ENCODE measurements around the gene ARPP19. TPM values are rescaled to one million over a fixed set of nuclear protein-coding genes. Genes with fewer than 3 reads are reported as not detected.

Gene ARPP19
- polyA plus RNA-seq, 3 donors: 26.2 to 48.3 (median 44.4) TPM

DNA sequence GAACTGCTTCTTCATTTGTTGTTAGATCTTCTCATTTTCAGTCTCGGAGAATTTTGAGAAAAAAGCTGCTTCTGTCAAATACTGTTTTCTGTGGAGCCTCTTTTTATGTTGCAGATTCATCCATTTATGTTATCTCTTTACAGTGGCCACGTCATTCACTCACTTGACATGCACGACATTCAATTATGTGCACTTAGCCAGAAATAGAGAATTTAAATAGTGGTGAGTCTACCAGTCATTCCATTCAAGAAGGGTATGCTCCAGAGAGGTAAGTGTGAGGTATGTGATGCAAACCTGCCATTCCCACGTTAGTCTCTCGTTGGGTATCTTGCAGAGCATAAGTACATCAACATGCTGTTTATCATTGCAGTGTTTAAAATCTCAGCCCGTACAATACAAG is 9.8 kb downstream of the ARPP19 start:
- Histone ChIP-seq H3K9me3 (replicated peaks in 1 of 2; ENCODE audit: control insufficient read depth in 1 of 2, insufficient read depth in 1 of 2, low read length in 2 of 2) (no peaks in the 10 kb centered on the region), H3K27me3 (ENCODE audit: control insufficient read depth in 2 of 2, insufficient read depth in 2 of 2, low read length in 2 of 2) (no peaks in the 10 kb centered on the region), H4K20me1 (ENCODE audit: insufficient read depth, low read length) (peaks cover 64% of the 10 kb centered on the region), H3K27ac (ENCODE audit: low read depth in 1 of 2, low read length in 2 of 2) (peak overlapping the region in 1 of 2 donors; percentile 5), H3K4me1 (ENCODE audit: control insufficient read depth in 1 of 2, insufficient read depth in 2 of 2, low read length in 2 of 2) (peaks cover 13 to 15% of the 10 kb centered on the region in 2 donors), H3K4me2 (replicated peaks; ENCODE audit: extremely low read depth, low read length, poor library complexity, severe bottlenecking) (no peak overlapping the region), H3K9ac (ENCODE audit: insufficient read depth, low read length, poor library complexity, severe bottlenecking) (no peak overlapping the region), H3K4me3 (replicated peaks in 1 of 3; ENCODE audit: low read depth in 2 of 3, low read length in 3 of 3) (no peak overlapping the region), H2AFZ (ENCODE audit: insufficient read depth, low read depth, low read length, poor library complexity, severe bottlenecking) (no peak overlapping the region), H3K36me3 (replicated peaks in 1 of 2; ENCODE audit: control insufficient read depth in 1 of 2, insufficient read depth in 2 of 2, low read length in 2 of 2) (peaks cover 18 to 41% of the 10 kb centered on the region in 2 donors), H3K79me2 (ENCODE audit: insufficient read depth, low read length) (peaks cover 100% of the 10 kb centered on the region)
- no peak for TF ChIP-seq CTCF (IDR thresholded peaks at IDR 0.05)
- H3K4me3 Mint-ChIP-seq: no peak overlapping the region
- 100% methylated on average over 2 of the region's 6 CpGs for WGBS (ENCODE audit: insufficient coverage)
- peak overlapping the region in 1 of 7 donors; percentile 43 for H3K27ac Mint-ChIP-seq
- no peak for DNase-seq
- no peaks in the 10 kb centered on the region for H3K27me3 Mint-ChIP-seq (ENCODE audit: low read depth in 3 of 3)
- H3K36me3 Mint-ChIP-seq: peaks cover 25 to 41% of the 10 kb centered on the region in 2 donors
- intact Hi-C loops (cut with micrococcal nuclease): no loop called here
- no peaks in the 10 kb centered on the region for H3K9me3 Mint-ChIP-seq
- H3K4me1 Mint-ChIP-seq: peaks cover 40% of the 10 kb centered on the region

- H3K36me3 ChIP-seq (replicated peaks in 1 of 2; ENCODE audit: control insufficient read depth in 1 of 2, insufficient read depth in 2 of 2, low read length in 2 of 2): peaks cover 18 to 45% of the 10 kb centered on the region in 2 donors
- Mint-ChIP-seq H3K27me3 (ENCODE audit: low read depth in 3 of 3) (no peaks in the 10 kb centered on the region), H3K4me1 (peaks cover 43% of the 10 kb centered on the region), H3K4me3 (peak overlapping the region in 1 of 2 donors; percentile 16), H3K36me3 (peaks cover 25 to 41% of the 10 kb centered on the region in 2 donors), H3K27ac (peak overlapping the region in 4 of 7 donors; percentile 26 to 82 (median 56)), H3K9me3 (no peaks in the 10 kb centered on the region)
- no peak overlapping the region for H3K9ac ChIP-seq (ENCODE audit: insufficient read depth, low read length, poor library complexity, severe bottlenecking)
- peaks cover 100% of the 10 kb centered on the region for H3K79me2 ChIP-seq (ENCODE audit: insufficient read depth, low read length)
- peaks cover 18 to 20% of the 10 kb centered on the region in 2 donors for H3K4me1 ChIP-seq (ENCODE audit: control insufficient read depth in 1 of 2, insufficient read depth in 2 of 2, low read length in 2 of 2)
- no peaks in the 10 kb centered on the region for H3K27me3 ChIP-seq (ENCODE audit: control insufficient read depth in 2 of 2, insufficient read depth in 2 of 2, low read length in 2 of 2)
- peak; percentile 18 to 62 (median 19) for DNase-seq
- H3K4me3 ChIP-seq (replicated peaks in 1 of 3; ENCODE audit: low read depth in 2 of 3, low read length in 3 of 3): no peak overlapping the region
- H4K20me1 ChIP-seq (ENCODE audit: insufficient read depth, low read length): peaks cover 58% of the 10 kb centered on the region
- TF ChIP-seq CTCF (IDR thresholded peaks at IDR 0.05): no peak
- H3K9me3 ChIP-seq (replicated peaks in 1 of 2; ENCODE audit: control insufficient read depth in 1 of 2, insufficient read depth in 1 of 2, low read length in 2 of 2): no peaks in the 10 kb centered on the region
- H3K27ac ChIP-seq (ENCODE audit: low read depth in 1 of 2, low read length in 2 of 2): no peak overlapping the region
- no peak overlapping the region for H3K4me2 ChIP-seq (replicated peaks; ENCODE audit: extremely low read depth, low read length, poor library complexity, severe bottlenecking)
- 100% methylated on average over 1 of the region's 5 CpGs for WGBS (ENCODE audit: insufficient coverage)
- H2AFZ ChIP-seq (ENCODE audit: insufficient read depth, low read depth, low read length, poor library complexity, severe bottlenecking): no peak overlapping the region
- intact Hi-C loops (cut with micrococcal nuclease): no loop called here
Observed at GRCh38 chr15:52558196-52558595, 10.6 kb downstream of the ARPP19 start.

Measured in CD14-positive monocyte (primary cell).